HG02943 (cell line): ENCODE results near the gene AMOTL2.

Experiments used
- ATAC-seq: cut with Tn5 transposase; IDR thresholded peaks from one replicate; pipeline ENCODE4 v1.9.1; 2021; ENCODE audit warnings: mild to moderate bottlenecking, low read depth, moderate library complexity; ENCODE audit not compliant: unreplicated experiment

AMOTL2 gene

DNA sequence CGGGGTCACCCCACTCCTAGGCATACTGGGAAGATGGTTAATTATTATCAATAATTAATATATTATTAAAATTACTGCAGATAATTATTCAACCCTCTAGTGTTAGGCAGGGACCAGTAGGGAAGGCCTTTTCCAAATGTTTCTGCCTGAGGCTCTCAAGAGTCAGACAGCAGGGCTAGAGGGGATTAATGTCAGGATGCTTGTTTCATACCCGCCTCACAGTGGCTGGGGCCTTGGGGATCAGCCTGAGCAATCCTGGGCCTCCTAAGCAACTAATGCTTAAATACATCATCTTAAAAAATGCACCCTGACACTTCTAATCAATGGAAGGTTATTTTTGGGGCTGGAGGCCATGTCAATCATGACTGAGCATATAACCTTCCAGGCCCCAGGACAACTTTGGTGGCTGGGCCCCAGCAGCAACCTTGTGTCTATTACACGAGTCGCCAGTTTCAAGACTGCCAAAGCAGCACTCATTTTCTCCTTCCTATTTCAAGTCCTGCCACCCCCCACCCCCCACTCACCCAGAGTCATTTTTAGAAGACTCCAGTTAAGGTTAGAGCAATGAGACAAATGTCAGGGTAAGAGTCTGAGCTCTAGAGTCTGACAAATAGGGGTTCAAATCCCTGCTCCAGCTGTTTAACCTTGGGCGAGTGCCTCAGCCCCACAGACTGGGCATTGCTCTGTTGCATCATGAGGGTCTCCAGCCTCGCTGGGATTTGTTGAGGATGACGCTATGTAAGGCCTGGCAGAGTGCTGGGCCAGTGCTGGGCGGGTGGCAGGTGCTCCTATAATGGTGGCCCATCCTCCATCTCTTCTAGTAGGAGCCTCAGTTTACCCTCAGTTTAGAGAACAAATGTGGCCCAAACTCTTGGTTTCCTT, 6.1 kb downstream of the AMOTL2 start:
- no peak for ATAC-seq

DNA sequence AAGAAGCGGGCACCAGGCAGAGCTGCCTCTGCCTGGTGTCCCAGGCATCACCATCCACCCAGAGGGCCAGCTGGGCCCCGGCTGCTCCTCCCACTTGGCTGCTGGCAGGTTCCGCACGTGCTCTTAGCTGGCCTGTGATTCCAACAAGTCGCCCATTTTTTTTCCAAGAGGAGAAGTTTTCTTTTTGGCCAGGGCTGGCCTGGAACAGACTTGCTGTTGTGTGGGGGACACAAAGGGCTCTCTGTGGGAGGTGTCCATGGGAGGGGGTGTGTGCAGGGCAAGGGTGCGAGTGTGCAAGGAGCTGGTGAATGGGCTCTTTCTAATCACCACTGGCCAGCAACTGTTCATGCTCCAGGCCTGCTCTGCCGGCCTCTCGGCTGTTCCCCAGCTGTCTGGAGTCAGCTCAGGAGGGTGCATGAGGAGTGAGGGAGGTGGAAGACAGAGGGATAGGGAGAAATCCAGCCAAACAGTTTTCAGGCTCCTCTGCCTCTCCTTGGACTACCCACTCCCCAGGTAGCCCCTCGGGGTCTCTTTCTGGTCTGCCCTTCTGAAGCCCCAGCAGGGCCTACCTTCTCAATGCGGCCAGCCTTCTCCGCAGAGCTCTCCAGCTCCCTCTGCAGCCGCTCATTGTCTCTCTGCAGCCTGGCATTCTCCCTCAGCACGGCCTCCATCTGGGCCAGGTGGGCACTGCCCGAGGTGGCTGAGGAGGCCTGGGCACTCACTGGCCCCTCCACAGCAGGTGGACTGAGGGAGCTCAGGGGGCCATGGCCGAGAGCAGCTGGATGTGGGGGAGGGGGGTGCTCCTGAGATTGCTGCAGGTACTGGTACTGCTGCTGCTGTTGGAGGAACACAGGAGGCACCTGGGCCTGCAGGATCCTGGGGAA, 7.1 kb downstream of the AMOTL2 start:
- ATAC-seq, result no peak

DNA sequence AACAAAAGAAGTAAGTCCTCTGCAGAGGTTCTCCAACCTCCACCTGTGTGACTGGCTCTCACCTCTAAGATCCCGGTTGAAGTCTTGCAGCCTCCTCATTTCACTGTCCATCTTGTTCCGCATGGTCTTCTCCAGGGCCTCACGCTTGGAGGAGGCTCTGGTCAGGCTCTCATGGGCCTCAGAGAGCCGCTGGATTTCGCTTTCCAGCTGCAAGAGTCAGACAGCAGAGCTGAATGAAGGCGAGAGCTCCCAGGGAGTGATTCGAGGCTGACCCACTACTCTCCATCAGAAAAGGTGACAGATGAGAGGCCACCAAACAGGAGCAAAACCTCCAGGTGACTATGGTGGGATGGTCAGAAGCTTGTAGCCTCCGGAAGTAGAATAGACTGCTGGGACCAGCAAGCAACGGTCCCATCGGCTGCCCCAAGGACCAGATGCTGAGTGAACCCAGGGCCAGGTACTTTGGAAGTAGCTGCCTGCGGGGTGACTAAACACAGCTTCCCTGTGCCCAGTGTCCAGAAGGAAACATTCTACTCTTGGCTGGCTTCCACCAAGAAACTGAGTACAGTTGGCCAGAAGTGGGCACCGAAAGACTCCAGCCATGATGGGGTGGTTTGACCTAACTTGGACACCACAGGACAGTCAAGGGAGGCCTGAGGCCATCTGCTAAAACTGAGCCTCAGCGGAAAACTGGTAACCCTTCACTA, 7.9 kb downstream of the AMOTL2 start:
- ATAC-seq, result no peak

DNA sequence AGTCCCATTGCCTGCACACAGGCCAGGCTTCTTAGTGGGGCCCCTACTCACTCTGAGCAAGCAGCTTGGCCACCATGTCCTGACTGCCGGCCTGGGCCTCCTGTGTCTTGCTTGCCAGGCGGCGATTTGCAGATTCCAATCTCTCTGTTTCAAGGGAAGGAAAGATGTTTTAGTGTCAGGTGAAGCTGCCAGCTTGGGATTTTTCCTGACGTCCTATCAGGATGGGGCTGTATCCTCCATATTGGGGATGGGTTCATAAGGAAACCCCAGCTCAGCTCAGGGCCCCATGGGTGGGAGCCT, 8.5 kb downstream of the AMOTL2 start:
- no peak for ATAC-seq

DNA sequence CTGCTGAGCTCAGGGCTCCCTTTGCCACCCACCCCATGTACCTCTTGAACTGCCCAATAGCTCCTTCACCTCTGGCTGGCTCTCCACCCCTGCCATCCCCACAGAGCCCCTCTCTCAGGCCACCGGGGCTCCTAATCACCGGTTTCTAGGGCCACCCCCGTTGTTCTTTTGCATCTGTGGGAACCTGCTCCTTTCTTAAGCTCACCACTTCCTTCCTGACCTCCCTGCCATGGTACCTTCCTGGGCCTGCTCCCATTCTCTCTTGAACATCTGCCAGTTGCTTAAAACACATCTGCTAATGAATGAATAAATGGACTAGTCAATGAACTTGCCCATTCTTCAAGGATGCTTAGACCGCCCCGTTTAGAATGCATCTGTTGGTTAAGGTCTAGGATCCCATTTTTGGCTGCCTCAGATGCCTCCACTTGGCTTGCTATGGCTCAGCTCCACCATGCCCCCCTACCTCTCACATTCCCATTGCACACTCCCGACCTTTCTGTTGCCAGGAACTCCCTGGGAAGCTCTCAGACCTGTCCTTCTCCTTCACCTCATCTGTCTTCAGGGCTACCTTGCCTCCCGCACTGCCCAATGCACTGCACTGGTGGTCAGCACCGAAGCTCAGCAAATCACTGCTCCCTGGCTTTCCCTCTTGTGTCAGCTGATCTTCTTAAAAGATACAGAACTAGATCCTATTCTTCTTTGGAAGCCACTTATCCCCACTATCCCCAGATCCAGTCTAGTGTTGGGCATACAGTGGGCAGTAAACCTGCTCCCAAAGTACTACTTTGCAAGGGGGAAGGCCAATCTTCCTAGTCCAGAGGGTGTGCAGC, 9.1 kb downstream of the AMOTL2 start:
- no peak for ATAC-seq

DNA sequence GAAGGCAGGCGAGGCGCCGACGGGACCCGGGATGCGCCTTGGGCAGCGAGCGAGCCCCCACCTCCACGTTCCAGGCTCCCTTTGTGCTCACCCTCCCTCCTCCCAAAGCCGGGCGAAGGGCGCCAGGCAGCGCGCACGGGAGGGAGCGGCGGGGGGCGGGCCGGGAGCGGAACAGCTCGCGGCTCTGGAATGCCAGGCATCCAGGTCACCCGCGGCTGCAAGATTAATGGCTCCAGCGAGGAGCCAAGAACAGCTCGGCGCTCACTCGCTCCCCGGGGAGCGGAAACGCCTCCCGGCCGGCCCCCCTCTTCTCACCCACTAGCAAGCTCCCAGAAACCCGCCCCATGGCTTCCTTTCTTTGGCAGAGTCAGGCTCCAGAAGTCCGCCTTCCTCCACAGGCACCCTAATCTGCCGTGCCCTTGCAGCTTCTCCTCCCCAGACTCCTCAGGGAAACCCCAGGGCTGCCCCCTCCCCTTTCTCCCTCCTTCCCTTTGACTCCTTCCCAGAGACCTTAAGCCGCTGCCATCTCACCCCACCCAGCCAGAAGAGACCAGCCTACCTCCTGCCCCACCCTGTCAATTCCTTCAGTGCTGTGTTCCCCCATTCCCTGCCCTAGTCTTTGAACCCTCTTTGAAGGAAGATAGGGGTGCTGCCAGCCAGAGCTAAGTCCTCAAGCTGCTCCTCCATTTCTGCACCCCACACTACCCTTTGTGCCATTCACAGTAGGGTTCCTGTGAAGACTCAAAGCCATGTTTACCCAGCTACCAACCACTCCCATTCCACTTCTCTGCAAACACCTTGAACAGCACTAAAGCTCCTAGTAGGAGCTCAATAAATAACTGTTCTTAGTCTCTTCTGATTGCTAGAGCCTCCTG, 9.9 kb downstream of the AMOTL2 start:
- no peak for ATAC-seq

DNA sequence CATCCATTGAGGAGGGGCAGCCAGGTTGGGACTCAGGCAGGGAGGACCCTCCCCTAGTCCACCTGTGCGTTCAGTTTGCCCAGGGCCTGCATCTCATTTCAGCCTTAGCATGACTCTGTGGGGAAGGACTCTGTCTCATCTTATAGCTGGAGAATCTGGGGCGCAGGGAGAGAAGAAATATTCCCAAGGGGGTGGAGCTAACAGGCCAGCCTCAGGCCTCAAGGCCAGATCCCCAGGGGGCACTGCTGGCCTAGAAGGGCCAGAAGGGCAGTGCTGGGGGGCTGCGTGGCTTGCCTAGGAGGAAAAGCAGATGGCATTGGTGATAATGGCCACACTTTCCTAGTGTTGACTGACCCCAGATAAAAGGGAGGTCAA, 10.9 kb downstream of the AMOTL2 start:
- no peak for ATAC-seq

DNA sequence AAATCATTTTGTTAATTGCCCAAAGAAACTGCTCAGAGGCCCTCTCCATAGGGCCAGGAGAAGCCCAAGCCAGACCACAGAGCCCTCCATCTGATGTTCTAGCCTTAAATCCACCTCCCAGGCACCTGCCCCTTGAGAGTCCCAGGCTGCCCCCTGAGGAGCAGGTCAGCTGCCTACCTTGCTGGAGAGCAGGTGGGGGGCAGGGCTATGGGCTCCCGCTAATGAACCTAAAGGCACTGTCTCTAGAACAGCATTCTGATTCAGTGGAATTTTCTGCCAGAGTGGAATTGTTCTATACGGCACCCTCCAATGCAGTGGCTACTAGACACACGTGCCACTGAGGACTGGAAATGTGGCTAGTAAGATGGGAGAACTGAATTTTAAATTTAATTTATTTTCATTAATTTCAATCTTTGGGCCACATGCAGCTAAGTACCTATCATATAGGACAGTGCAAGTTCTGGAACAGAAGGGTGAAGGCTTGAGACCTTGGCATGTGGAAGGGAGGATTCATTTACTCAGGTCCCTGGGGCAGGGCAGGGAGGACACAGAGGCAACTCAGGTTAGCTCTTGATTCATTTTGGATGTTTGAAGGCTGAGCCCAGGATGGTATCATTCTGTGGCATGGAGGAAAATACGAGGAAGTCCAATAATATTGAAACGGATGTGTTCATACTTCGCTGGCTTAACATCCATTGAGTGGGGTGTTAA, 11.4 kb downstream of the AMOTL2 start:
- no peak for ATAC-seq

DNA sequence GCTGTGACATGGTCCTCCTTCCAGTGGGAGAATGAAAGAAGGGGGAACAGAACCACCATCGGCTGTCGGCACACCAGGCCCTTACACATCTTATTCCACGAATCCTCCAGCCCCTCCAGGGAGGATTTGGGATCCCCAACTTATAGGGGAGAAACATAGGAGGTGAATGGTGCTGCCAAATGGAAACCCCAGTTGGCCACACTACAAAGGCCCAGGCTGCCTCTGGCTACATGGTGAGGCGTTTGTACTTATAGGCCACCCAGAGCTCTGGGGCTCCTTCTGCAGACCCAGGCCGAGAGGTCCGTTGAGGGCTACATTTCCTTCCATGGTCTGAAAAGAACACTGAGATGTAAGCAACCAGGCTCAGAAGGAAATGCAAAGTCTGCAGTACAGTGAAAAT, 12.0 kb downstream of the AMOTL2 start:
- no peak for ATAC-seq

DNA sequence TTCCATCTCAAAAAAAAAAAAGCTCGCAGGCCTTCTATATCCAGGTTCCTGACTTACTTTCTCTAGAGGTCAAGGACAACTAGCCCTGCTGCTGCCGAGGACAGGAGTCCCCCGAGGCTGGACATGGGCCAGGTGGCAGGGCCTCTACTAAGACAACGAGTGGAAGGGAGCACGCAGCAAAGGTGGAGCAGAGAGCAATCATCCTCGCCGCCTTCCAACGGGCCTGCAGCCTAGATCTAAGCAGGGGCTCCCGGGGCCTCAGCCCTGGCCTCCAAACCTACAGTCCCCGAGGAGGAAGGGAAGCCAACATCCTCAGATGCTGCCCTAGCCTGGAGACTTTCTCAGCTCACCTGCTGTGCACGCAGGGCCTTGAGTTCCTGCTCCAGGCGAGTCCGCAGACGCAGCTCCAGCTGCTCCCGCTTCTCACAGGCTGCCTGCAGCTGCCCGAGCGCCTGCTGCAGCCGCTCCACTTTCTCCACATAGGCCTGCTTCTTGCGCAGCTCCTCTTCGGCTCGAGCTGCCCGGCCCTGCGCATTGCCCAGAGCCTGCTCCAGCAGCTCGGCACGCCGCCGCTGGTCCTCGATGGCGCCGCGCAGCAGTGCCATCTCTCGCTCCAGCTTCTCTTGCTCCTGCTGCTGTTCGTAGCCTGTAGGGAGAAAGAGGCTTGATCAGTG, 12.9 kb downstream of the AMOTL2 start:
- no peak for ATAC-seq

DNA sequence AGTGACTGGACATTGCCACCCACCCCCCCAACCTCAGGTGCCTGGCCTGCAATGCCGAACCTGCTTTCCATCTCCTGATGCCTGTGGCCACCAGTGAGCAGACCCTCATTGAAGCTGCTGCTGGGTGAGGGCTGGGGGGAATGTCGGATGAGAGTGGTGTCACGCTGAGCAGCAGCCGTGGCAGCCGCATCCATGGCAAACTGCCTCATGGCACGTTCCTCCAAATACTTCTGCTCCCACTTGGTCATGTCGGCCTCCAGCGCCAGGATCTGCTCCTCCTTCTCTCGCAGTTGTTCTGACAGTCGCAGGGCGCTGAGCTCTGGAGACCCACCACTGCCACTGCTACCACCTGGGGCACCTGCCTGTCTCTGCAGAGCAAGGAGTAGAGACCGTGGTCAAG, 14.2 kb downstream of the AMOTL2 start:
- ATAC-seq, result no peak

DNA sequence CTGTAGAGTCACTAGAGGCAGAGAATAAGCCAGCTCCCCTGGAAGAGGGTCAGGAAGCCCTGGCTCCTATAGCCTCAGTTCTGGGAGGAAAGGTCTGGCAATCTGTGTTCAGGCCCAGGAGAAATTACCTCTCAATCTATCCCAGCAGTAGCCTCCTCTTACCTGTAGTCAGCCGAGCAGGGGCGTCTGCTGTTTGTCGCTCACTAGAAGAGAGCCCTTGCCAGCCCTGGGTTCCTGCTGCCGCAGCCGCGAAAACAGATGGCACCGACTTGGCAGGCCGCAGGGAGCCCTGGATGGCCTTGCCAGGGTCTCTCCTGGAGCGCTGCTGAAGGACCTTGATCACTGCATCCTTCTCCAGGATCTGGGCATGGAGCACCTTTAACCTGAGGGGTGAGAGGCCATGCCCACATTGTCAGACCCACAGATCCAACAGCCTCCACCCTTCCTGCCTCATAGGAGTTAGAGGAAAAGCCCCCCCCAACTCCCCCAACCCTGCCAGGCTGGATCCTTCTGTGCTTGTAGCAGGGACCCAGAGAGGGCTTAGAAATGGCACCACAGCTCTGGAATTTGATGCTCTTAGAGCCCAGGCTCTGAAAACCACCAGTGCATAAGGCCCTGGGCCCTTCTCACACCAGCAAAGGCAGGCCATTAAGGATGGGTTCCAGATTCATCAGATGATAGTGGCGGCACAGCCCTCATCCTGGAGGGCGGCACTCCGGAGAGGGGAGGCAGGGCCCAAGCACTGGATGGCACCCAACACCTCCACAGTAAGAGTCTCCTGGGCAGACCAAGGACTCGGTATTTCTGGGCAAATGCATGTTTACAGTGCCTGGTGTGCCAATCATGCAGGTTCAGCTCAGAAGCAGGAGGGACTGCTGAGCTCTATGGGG, 14.9 kb downstream of the AMOTL2 start:
- no peak for ATAC-seq

DNA sequence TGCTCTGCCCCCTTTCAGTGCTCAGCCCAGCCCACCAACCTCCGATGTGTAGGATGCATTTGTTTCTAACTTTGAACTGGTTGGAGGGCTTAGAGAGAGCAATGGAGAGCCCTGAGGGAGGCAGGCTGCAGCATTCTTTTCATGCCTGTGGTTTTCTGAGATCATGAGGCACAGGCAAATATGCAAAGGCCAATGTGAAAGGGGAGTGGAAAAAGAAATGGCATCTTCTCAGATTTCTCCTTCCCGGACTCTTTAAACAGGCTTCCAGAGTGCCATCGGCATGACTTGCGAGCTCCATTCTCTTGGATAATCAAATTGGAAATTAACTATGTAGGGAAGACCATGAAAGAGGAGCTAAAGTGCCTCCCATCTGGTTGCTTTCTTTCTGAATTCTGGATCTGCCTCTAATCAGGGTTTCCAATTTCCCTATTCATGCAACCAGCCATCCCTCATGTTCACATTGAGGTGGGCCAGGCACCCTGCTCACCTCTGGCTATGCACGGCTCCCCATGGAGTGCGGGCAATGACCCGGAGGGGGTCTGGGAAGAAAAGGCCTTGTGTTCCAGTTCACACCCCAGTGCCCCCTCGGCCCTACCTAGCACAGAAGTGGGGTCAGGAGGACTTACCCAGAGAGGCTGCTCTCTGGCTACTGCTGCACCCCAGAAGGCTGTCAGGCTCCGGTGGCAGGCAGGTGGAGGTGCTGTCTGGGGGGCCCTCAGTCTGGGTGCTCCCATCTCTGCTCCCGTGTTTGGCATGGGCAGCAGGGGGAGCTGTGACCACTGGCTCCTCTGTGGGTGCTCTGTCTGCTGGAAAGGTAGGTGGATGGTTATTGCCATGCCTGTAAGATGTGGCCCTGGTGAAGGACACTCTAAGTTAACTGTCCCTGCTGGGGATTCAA, 16.1 kb downstream of the AMOTL2 start:
- no peak for ATAC-seq

DNA sequence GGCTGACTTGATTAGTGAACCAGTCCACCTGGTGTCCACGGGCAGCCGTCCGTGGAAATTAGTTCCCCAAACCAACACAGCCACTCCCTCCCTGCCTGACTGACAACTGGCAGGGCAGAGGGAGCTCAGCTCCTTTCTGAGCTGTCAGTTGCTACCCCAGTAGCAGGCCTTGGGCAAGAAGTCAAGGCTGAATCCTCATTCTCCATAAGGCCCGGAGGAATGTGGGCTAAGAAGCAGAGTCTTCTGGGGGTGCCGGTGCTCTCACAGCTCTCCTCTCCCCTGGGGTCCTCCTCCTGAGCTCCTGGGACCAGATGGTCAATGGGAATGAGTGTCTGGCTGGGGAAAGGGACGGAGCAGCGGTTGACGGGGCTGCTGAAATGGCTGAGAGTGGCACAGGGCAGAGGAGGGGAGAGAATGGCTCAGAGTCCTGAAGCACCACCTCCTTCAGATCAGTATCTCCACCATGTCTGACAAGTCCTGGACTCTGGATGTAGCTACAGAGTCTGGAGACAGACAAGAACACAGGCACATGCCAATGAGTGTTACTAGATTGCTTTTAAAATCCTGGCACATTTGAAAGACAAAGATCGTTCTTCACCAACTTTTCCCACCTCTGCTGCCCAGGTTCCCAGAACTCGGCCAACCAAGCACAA, 16.9 kb downstream of the AMOTL2 start:
- ATAC-seq, result no peak

DNA sequence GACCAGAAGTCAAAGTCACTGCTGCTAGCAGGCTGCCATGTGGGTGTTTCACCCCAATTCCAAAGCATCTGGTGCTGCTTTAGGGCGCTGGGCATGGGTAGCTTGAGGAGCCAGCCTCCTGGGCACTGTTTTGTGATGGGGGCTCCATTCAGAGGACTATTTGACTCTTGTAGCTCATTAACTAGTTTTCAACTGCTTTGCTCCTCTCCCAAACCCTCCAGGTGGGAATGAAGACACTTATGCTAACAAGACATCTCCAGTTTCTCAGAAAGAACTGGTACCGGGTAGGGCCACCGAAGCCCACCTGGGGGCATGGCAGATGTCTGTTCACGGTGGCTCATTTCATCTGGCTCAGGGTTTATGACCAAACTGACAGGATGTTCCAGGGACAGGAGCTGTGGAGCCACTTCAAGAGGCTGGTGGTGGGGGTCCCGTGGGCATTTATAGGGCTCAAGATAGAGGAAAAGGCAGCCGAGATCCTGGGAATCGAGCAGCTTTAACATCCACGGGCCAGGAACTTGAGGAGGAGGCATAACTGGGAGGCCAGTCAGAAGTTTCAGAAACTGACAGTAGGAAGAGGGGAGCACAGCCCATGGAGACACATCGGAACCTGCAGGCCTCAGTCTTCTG, 17.7 kb downstream of the AMOTL2 start:
- ATAC-seq, result no peak
